B cell (primary cell): ENCODE results near the gene ANKLE2. TPM values are rescaled to one million over a fixed set of nuclear protein-coding genes. Genes with fewer than 3 reads are reported as not detected.

Experiments
- ATAC-seq: fragments of 200-7000 bp; cut with Tn5 transposase; one replicate; pipeline ENCODE4 v1.10.0; 2021; ENCODE audit warnings: low read depth, mild to moderate bottlenecking, moderate number of reproducible peaks, moderate library complexity
- CTCF ChIA-PET: fragments of 350-600 bp; sonication (Branson Sonifier 250); formaldehyde crosslinking; loops from one replicate; lab custom pipeline; 2021; ENCODE audit warnings: antibody characterized with exemption, inconsistent platforms; lab: Charles Lee
- POLR2A ChIA-PET: fragments of 350-600 bp; sonication (Branson Sonifier 250); formaldehyde crosslinking; loops from one replicate; lab custom pipeline; 2021; ENCODE audit warnings: antibody characterized with exemption; lab: Charles Lee
- DNase-seq: peaks from one replicate; pipeline ENCODE4 v3.0.0; 2013
- H2AFZ ChIP-seq: 2 replicates; pipeline ENCODE4 v1.6.1; 2012; ENCODE audit warnings: mild to moderate bottlenecking, low read depth, low read length; ENCODE audit not compliant: insufficient read depth, poor library complexity, severe bottlenecking
- H3K27ac ChIP-seq, 2 donors: 1 replicate in 1 of 2; 2 replicates in 1 of 2; pipeline ENCODE4 v1.5.1; 2012 to 2013; ENCODE audit warnings: low read length in 2 of 2, mild to moderate bottlenecking in 2 of 2, moderate library complexity in 1 of 2
- H3K27me3 ChIP-seq, 4 experiments: fragments of 200-600 bp in 1 of 4; sonication (generic) in 1 of 4; replicated peaks in 1 of 4; 1 replicate in 2 of 4; 2 replicates in 2 of 4; pipeline versions ENCODE4 v1.6.1 to v1.7.0; 2013 to 2016; ENCODE audit warnings: low read length in 3 of 4, mild to moderate bottlenecking in 2 of 4, mixed read lengths in 1 of 4, moderate library complexity in 1 of 4; ENCODE audit not compliant: insufficient read depth in 4 of 4, control insufficient read depth in 3 of 4; ENCODE audit errors: control extremely low read depth in 1 of 4
- H3K36me3 ChIP-seq, 2 experiments: replicated peaks in 1 of 2; 1 replicate in 1 of 2; 2 replicates in 1 of 2; pipeline versions ENCODE4 v1.6.1 to v1.7.1; 2013; ENCODE audit warnings: low read length in 1 of 2; ENCODE audit not compliant: insufficient read depth in 2 of 2, control insufficient read depth in 1 of 2; ENCODE audit errors: control extremely low read depth in 1 of 2, extremely low read depth in 1 of 2
- H3K4me1 ChIP-seq, 2 donors: fragments of 200-600 bp in 1 of 2; sonication (generic) in 1 of 2; 1 replicate in 1 of 2; 2 replicates in 1 of 2; pipeline versions ENCODE4 v1.5.1 to v1.6.1; 2013 to 2017; ENCODE audit warnings: low read length in 2 of 2; ENCODE audit not compliant: control insufficient read depth in 2 of 2, insufficient read depth in 2 of 2
- H3K4me2 ChIP-seq: replicated peaks from 2 replicates; pipeline ENCODE3; 2012; ENCODE audit warnings: mild to moderate bottlenecking, low read depth, low read length; ENCODE audit not compliant: poor library complexity, severe bottlenecking
- H3K4me3 ChIP-seq, 5 experiments: fragments of 200-600 bp in 1 of 5; sonication (generic) in 1 of 5; 1 replicate in 3 of 5; 2 replicates in 2 of 5; pipeline versions ENCODE4 v1.5.1 to v1.7.0; 2011 to 2016; ENCODE audit warnings: low read length in 4 of 5, mild to moderate bottlenecking in 4 of 5, low read depth in 2 of 5, control low read depth in 1 of 5, moderate library complexity in 1 of 5; ENCODE audit not compliant: insufficient read depth in 1 of 5; ENCODE audit errors: control extremely low read depth in 1 of 5, extremely low read depth in 1 of 5
- H3K79me2 ChIP-seq: fragments of 200-600 bp; sonication (generic); one replicate; pipeline ENCODE4 v1.6.0; 2016; ENCODE audit warnings: low read length; ENCODE audit not compliant: control insufficient read depth, insufficient read depth
- H3K9ac ChIP-seq: fragments of 200-600 bp; sonication (generic); 2 replicates; pipeline ENCODE4 v1.6.1; 2017; ENCODE audit warnings: mild to moderate bottlenecking, low read length, moderate library complexity
- H3K9me3 ChIP-seq, 3 donors: one replicate each; pipeline versions ENCODE4 v1.6.1 to v1.7.1; 2013; ENCODE audit warnings: low read length in 2 of 3; ENCODE audit not compliant: control insufficient read depth in 2 of 3, insufficient read depth in 1 of 3; ENCODE audit errors: control extremely low read depth in 1 of 3
- H4K20me1 ChIP-seq: 2 replicates; pipeline ENCODE4 v1.6.0; 2012; ENCODE audit warnings: mild to moderate bottlenecking, low read length; ENCODE audit not compliant: insufficient read depth, control insufficient read depth, poor library complexity, severe bottlenecking
- H3K27ac Mint-ChIP-seq: one replicate; pipeline ENCODE4 v1.8.0; 2021; ENCODE audit warnings: mixed read lengths
- H3K27me3 Mint-ChIP-seq: one replicate; pipeline ENCODE4 v1.8.0; 2021; ENCODE audit warnings: mixed read lengths
- H3K4me1 Mint-ChIP-seq: one replicate; pipeline ENCODE4 v1.8.0; 2021; ENCODE audit warnings: mixed read lengths
- H3K4me3 Mint-ChIP-seq: one replicate; pipeline ENCODE4 v1.8.0; 2021; ENCODE audit warnings: mixed read lengths
- H3K9me3 Mint-ChIP-seq: one replicate; pipeline ENCODE4 v1.8.0; 2022; ENCODE audit warnings: mixed read lengths; ENCODE audit not compliant: insufficient read depth
- CTCF ChIP-seq: fragments of 200-600 bp; IDR thresholded peaks from one replicate; pipeline ENCODE4 v1.8.0; 2022; ENCODE audit warnings: antibody characterized with exemption, mild to moderate bottlenecking
- EZH2 ChIP-seq: IDR thresholded peaks from 2 replicates; pipeline ENCODE4 v1.6.1; 2012; ENCODE audit warnings: borderline replicate concordance, low read depth, mild to moderate bottlenecking, moderate library complexity, low read length; ENCODE audit not compliant: insufficient read depth, poor library complexity, severe bottlenecking
- WGBS: methylation state at CpG from one replicate; pipeline ENCODE4 v1.1.5; 2013; ENCODE audit warnings: missing lambda C conversion rate; ENCODE audit not compliant: insufficient coverage; 5-methylcytosine and 5-hydroxymethylcytosine counted together
- intact Hi-C: fragments of 100-400 bp; cut with micrococcal nuclease; formaldehyde crosslinking; loops from one replicate; pipeline ENCODE4 v1.10.0; 2022
- polyA plus RNA-seq: library from polyadenylated mRNA; depleted of rRNA; stranded (reverse); fragments of >200 nt; gene quantifications from 2 replicates; pipeline ENCODE4 v1.2.3, GENCODE V29; 2012
- total RNA-seq, 2 donors: library from RNA; stranded (reverse); fragments of 120-200 nt in 1 of 2; gene quantifications; 1 replicate in 1 of 2; 2 replicates in 1 of 2; pipeline versions ENCODE4 v1.2.3 to v1.2.4, GENCODE V29; 2013 to 2022

ANKLE2 gene
- total and polyA plus RNA-seq, 2 donors (not counting 1 experiment from before 2014, with no cell fraction given): 105 to 148 TPM

DNA sequence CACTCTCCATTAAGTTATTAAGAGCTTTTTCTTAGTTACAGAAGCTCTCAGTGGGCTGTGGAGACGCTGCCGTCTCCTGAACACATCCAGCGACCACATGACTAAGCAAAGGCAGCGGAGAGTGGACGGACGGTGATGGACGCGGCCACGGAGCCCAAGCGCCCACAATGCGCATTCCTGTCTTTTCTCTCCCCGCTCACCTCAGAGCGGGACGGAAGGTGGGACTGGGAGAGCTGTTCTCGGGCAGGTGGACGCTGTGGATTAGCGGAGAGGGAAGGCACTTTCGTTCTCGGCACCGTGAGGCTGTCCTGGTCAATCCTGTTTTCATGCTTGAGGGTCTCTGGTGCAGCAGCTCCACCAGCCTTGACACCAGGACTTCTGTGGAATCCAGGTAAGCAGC, 2.6 kb upstream of the ANKLE2 start:
- no peaks in the 10 kb centered on the region for H3K9me3 Mint-ChIP-seq
- CTCF ChIA-PET: interaction anchor here (1.6 kb wide), 1 partner anchor 8 kb away, joined by 5 read pairs; no protein-coding TSS in a partner anchor
- H3K27me3 ChIP-seq: no peaks in the 10 kb centered on the region
- whole genome bisulfite sequencing: 98% methylated on average over 20 of the region's 20 CpGs
- peaks cover 0 to 8% (median 0%) of the 10 kb centered on the region in 3 donors for H3K9me3 ChIP-seq
- no peak for ATAC-seq
- intact Hi-C loops: no loop called here
- H3K4me3 ChIP-seq: no peak overlapping the region
- peaks cover 40 to 62% of the 10 kb centered on the region in 2 donors for H3K4me1 ChIP-seq
- no peak overlapping the region for H3K9ac ChIP-seq
- H2AFZ ChIP-seq: no peak overlapping the region
- no peaks in the 10 kb centered on the region for H3K36me3 ChIP-seq
- no peak overlapping the region for H3K4me3 Mint-ChIP-seq
- peaks cover 41% of the 10 kb centered on the region for H3K79me2 ChIP-seq
- no peak overlapping the region for H3K4me2 ChIP-seq
- no peak overlapping the region for H3K27ac ChIP-seq
- H4K20me1 ChIP-seq: peaks cover 19% of the 10 kb centered on the region
- H3K27ac Mint-ChIP-seq: no peak overlapping the region
- DNase-seq: no peak
- POLR2A ChIA-PET: no interaction called here
- no peaks in the 10 kb centered on the region for H3K27me3 Mint-ChIP-seq
- TF ChIP-seq CTCF (no peak), EZH2 (no peak)
- peaks cover 64% of the 10 kb centered on the region for H3K4me1 Mint-ChIP-seq

GRCh38 chr12:132761921-132762583, 420 bp upstream of the ANKLE2 start:
- peaks cover 22 to 41% of the 10 kb centered on the region in 2 donors for H3K4me1 ChIP-seq
- ChIA-PET CTCF (interaction anchor here (0.7 to 1.2 kb wide), 4 partner anchors 10 to 58 kb away, joined by 3 to 8 read pairs (median 4); no protein-coding TSS in a partner anchor), POLR2A (interaction anchor here (0.6 to 1.3 kb wide), 5 partner anchors 9 to 59 kb away, joined by 3 to 17 read pairs (median 3); partner anchors contain the start of gene PGAM5)
- Mint-ChIP-seq H3K4me3 (peak overlapping the region; percentile 86), H3K27ac (peak overlapping the region; percentile 92), H3K9me3 (no peaks in the 10 kb centered on the region), H3K4me1 (peaks cover 53% of the 10 kb centered on the region), H3K27me3 (no peaks in the 10 kb centered on the region)
- H3K36me3 ChIP-seq: peaks cover under 1 to 7% of the 10 kb centered on the region in 2 experiments
- peak overlapping the region; percentile 90 for H3K9ac ChIP-seq
- H3K27ac ChIP-seq: peak overlapping the region; percentile 89 to 91
- H3K9me3 ChIP-seq: no peaks in the 10 kb centered on the region
- H3K79me2 ChIP-seq: peaks cover 60% of the 10 kb centered on the region
- peak; percentile 93 for DNase-seq
- under 1% methylated on average over 82 of the region's 89 CpGs for WGBS
- H3K4me2 ChIP-seq: peak overlapping the region; percentile 88
- peak overlapping the region; percentile 89 for H2AFZ ChIP-seq
- peaks cover 40% of the 10 kb centered on the region for H4K20me1 ChIP-seq
- intact Hi-C loops: loop anchor here (1.0 to 2.0 kb wide), 4 partner anchors 8 to 125 kb away; partner anchors contain the start of genes CHFR, PGAM5, POLE and PXMP2
- H3K27me3 ChIP-seq: no peaks in the 10 kb centered on the region
- peak; percentile 93 for ATAC-seq
- H3K4me3 ChIP-seq: peak overlapping the region; percentile 35 to 96 (median 78)
- TF ChIP-seq CTCF (peak; percentile 20), EZH2 (no peak)
